Activated CD4-positive, alpha-beta T cell treated with anti-CD3 and anti-CD28 coated beads, Interleukin-2, amount 50 U/mL, for 4 hours (primary cell): ENCODE results near the gene H1-8.

ENCODE experiments used
- DNase-seq, 2 experiments: peaks; one replicate each; pipeline ENCODE4 v3.0.0-alpha.2; 2020

Gene H1-8

DNA sequence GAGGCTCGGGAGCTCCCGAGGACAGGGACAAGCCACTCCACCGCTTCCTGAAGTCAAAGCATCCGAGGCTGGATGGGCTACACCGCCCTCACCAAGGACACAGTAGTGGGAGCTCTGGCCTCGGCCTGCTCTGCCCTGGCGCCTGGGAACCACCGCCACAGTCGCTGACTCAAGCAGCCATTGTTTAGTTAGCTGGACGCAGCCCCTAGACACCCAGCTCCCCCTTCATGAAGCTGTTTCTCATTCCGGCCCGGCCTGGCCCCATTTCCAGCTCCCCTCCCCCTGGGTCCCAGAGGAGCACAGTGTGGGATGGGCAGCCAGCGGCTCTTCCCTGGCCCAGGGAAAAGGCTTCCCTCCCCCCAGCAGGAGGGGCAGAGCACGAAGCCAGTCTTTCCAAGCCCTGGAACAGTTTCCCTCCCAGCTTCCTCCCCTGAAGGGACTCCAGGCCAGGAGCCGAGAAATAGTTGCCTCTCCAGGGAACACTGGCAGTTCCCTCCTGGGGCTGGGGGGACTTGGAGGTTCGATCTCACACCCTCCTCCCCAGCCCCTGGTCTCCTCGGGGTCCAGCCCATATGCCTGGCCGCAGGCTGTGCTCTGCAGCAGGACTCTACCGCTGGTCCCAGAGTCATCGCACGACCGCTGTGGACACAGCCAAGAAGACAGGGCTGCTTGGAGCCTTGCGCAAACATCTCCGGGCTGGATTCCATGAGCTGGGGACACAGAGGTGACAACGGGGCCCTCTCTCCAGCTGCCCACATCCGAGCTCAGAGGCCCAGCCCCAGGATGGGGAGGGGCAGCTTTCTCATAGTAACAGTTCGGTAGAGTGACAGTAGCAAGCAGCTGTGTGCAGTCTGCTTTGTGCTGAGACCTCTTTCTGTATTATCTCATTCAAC is 53.5 kb downstream of the H1-8 start:
- no peak for DNase-seq

DNA sequence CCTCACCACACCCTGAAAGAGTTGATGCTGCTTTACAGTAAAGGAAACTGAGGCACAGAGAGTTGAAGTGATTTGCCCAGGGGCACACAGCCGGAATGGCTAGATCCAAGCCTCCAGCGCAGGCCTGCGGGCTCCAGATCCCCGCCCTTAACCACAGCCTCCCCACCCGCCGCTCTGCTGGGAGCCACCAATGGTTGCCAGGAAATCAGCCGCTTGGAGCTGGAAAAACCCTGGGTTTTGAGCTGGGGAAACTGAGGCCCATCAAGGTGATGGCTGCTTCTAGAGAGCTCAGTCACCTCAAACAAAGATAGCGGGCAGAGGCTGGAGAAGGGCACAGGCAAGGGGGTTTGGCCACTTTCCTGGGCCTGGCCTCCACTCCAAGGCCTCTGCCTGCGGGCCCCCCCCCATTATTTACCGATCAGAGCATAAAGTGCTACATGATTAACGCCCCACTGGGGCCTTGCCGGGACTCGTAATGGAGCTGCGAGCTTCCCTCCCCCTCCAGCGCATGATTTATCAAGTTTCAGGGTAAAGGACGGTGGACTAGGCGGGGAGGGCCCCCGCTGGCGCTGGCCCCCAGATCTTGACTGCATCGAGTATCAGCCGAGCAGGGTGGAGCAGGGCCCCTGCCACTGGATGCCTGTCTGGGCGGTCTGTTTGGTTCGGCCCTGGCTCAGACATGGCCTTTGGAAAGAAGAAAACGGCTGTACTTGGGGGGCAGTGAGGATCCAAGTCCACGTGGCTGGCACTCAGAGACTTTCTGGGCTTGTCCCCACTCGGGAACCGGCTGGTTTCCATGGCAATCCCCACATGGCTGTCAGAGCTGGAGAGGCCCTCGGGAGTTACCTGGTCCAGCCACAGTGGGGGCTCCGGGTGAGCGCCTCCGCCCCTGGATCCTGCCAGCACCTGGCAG is 54.4 kb downstream of the H1-8 start:
- no peak for DNase-seq

DNA sequence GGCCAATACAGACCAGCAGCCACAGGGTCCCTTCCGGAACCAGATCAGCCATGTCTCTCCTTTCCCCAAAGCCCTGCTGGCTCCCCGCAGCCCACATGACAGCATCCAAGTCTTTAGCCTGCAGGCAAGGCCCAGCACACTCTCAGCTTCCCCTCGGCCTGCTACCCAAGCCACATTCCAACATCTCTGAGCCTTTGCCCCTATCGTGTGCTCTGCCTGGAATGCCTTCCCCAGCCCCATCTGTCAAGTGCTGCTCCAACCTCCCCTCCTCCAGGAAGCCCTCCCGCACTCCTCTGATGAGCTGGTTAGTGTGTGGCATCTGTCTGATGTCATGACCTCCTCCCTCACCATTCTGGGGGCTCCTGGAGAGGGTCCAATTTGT is 55.0 kb downstream of the H1-8 start:
- no peak for DNase-seq

DNA sequence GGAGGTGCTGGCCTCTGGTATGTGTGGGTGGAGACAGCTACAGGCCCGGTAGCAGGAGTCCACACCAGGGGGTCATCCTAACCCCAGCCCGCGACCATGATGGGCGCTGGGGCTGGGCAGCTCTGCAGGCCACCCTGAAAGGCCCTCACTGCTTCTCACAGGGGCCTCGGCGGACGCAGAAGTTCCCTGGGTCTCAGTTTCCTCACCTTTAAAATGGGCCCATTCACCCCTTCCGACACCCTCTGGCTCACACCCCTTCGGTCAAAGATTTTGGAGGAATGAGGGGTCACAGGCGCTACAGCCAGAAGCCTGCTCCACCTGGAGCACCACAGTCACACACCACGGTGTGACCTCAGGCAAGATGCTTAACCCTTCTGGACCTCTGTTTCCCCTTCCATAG is 55.5 kb downstream of the H1-8 start:
- DNase-seq: no peak

DNA sequence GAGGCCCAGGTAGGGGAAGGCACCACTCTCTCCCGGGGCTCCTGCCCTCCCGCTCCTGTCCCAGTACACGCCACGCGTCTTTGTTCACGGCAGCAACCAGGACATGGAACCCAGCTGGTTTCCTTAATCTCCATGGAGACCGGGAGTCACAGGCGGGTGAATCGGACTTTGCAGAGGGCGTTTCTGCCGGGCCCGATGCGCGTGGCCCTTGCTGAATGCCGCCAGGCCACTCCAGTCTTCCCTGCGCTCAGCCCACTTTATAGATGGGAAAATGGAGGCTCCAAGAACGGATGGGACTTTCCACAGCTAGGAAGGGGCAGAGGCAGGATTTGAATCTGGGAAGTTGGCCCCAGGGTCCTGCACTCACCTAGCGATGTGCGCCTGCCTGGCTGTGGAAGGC is 56.1 kb downstream of the H1-8 start:
- no peak for DNase-seq

DNA sequence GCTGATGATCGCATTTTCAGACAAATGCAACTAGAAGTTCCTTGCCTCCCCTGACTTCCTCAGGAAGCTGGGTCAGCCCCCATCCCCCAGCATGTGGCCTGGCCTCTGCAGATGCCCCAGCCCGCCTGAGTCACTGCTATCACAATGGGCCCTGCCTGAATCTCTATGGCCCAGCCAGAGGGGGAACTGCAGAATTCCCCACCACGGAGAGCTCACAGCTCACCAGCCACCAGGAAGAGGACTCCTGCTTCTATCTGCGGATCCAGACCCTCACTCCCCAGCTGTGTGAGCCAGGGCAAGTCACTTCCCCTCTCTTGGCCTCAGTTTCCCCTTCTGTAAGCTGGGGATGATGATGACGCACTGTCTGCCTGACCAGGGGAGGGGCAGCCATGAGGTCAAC is 56.6 kb downstream of the H1-8 start:
- DNase-seq: no peak

DNA sequence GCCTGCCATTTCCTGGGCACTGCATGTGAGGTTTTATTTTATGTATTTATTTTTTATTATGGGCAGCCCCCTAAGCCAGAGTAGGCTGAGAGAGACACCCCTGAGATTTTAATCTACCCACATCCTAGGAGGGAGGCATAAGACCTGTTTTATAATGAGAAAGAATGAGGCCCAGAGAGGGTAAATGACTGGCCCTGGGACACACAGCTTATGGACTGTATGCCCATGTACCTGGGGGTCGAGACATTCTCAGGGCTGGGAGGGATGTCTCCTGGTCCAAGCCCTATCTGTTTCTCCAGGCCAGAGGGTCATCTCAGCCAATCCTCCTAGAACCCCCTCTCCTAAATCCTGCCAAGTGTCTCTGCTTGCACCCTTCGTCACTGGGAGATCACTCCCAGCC is 57.4 kb downstream of the H1-8 start:
- no peak for DNase-seq
